Adipose tissue (tissue), 3 donors: ENCODE measurements around the gene IDUA. TPM values are rescaled to one million over a fixed set of nuclear protein-coding genes. Genes with fewer than 3 reads are reported as not detected.

Experiments
- H3K27ac ChIP-seq: one replicate; pipeline ENCODE4 v1.5.1; 2013; ENCODE audit warnings: low read depth, low read length
- WGBS, 3 donors: extraction: QIAGEN DNeasy Blood & Tissue Kit; methylation state at CpG; one replicate each; pipeline ENCODE4 v1.1.7; 2013; 5-methylcytosine and 5-hydroxymethylcytosine counted together
- polyA plus RNA-seq, 3 donors: library from polyadenylated mRNA; stranded (reverse); fragments of 200-250 nt; gene quantifications; one replicate each; pipeline ENCODE4 v1.2.3, GENCODE V29; 2013
- donor health status: healthy with polysubstance abuse.
- donor health status: Bipolar disorder and iron deficiency.
- donor health status: healthy.

IDUA gene
- polyA plus RNA-seq, 3 donors, result 10.8 to 23.9 (median 13.7) TPM

GRCh38 chr4:978957-979701 is 7.7 kb upstream of the IDUA start:
- WGBS, 3 donors, result 31 to 68% (median 34%) methylated on average over 20 of the region's 20 CpGs
- no peak overlapping the region for H3K27ac ChIP-seq

- WGBS, 3 donors, result 91 to 94% (median 92%) methylated on average over 17 of the region's 17 CpGs
- H3K27ac ChIP-seq, result no peak overlapping the region
Observed at GRCh38 chr4:982291-982690, 4.6 kb upstream of the IDUA start.

- no peak overlapping the region for H3K27ac ChIP-seq
Observed at GRCh38 chr4:982814-983213, 4.0 kb upstream of the IDUA start.

GRCh38 chr4:984336-985054 is 2.3 kb upstream of the IDUA start:
- no peak overlapping the region for H3K27ac ChIP-seq
- 68 to 83% (median 82%) methylated on average over 15 of the region's 15 CpGs for WGBS, 3 donors

More at GRCh38 chr4:982814-983213, 4.0 kb upstream of the IDUA start:
- 96 to 98% (median 98%) methylated on average over 15 of the region's 15 CpGs for WGBS, 3 donors

GRCh38 chr4:985123-985830 is 1.6 kb upstream of the IDUA start:
- H3K27ac ChIP-seq, result no peak overlapping the region
- WGBS, 3 donors, result 28 to 58% (median 52%) methylated on average over 23 of the region's 23 CpGs

GRCh38 chr4:986428-986878 is 391 bp upstream of the IDUA start:
- WGBS, 3 donors, result 3% methylated on average over 14 of the region's 14 CpGs
- no peak overlapping the region for H3K27ac ChIP-seq

- WGBS, 3 donors, result 70 to 81% (median 71%) methylated on average over 37 of the region's 37 CpGs
- no peak overlapping the region for H3K27ac ChIP-seq
Observed at GRCh38 chr4:987624-988513, 1.0 kb downstream of the IDUA start.

GRCh38 chr4:988726-989721 is 2.2 kb downstream of the IDUA start:
- 91 to 92% (median 92%) methylated on average over 60 to 69 of the region's 69 CpGs for WGBS, 3 donors
- H3K27ac ChIP-seq, result no peak overlapping the region

- WGBS, 3 donors, result 95 to 96% (median 96%) methylated on average over 56 to 58 of the region's 58 CpGs
- H3K27ac ChIP-seq, result no peak overlapping the region
Observed at GRCh38 chr4:989722-990471, 3.1 kb downstream of the IDUA start.

GRCh38 chr4:990746-991367 is 4.0 kb downstream of the IDUA start:
- no peak overlapping the region for H3K27ac ChIP-seq
- WGBS, 3 donors, result 91 to 93% (median 92%) methylated on average over 26 of the region's 26 CpGs

- WGBS, 3 donors, result 93 to 94% (median 93%) methylated on average over 44 to 50 of the region's 50 CpGs
- H3K27ac ChIP-seq, result no peak overlapping the region
Observed at GRCh38 chr4:991451-992296, 4.8 kb downstream of the IDUA start.

GRCh38 chr4:992297-993110 is 5.7 kb downstream of the IDUA start:
- WGBS, 3 donors, result 32 to 69% (median 55%) methylated on average over 25 of the region's 25 CpGs
- no peak overlapping the region for H3K27ac ChIP-seq

- no peak within 1 kb of the TSS for H3K27ac ChIP-seq
- 40 to 91% (median 86%) methylated on average over 37 of the region's 37 CpGs for WGBS, 3 donors
Observed at GRCh38 chr4:993111-994029, 6.5 kb downstream of the IDUA start, which contains the start of gene SLC26A1. TSS of gene SLC26A1 (minus strand) at chr4:993404. CDS start at chr4:991703, 1,701 bp downstream.
